Activated T-cell treated with anti-CD3 and anti-CD28 coated beads for 48 hours (primary cell): ENCODE data around the gene TOP3A.
"Not testable (repeated sequence)": the region's sequence is repeated elsewhere in the genome, so short reads cannot be mapped to it uniquely, and the experiment has no call there.

Experiments
- DNase-seq: peaks from one replicate; pipeline ENCODE4 v3.0.0-alpha.2; 2020; ENCODE audit warnings: low read depth

The TOP3A gene

GRCh38 chr17:18323507-18324139, 8.8 kb upstream of the TOP3A start:
- no peak for DNase-seq

- DNase-seq: no peak
Measured at GRCh38 chr17:18323007-18323406, 8.2 kb upstream of the TOP3A start.

GRCh38 chr17:18322522-18322921, 7.7 kb upstream of the TOP3A start:
- no peak for DNase-seq

GRCh38 chr17:18321309-18321708, 6.5 kb upstream of the TOP3A start:
- no peak for DNase-seq

- no peak for DNase-seq
Measured at GRCh38 chr17:18320301-18320700, 5.5 kb upstream of the TOP3A start.

GRCh38 chr17:18319604-18320256, 4.9 kb upstream of the TOP3A start:
- no peak for DNase-seq

- no peak for DNase-seq
Measured at GRCh38 chr17:18318771-18319450, 4.1 kb upstream of the TOP3A start.

GRCh38 chr17:18318117-18318516, 3.3 kb upstream of the TOP3A start:
- DNase-seq: no peak

GRCh38 chr17:18315961-18316360, 1.2 kb upstream of the TOP3A start:
- DNase-seq: no peak

GRCh38 chr17:18315562-18315922, 748 bp upstream of the TOP3A start:
- no peak for DNase-seq

- no peak for DNase-seq
Measured at GRCh38 chr17:18314059-18314730, 599 bp downstream of the TOP3A start.

GRCh38 chr17:18309202-18309601, 5.6 kb downstream of the TOP3A start:
- DNase-seq: no peak

- DNase-seq: not testable (repeated sequence)
Measured at GRCh38 chr17:18303206-18303605, 11.6 kb downstream of the TOP3A start.

GRCh38 chr17:18300725-18301480, 13.9 kb downstream of the TOP3A start:
- DNase-seq: no peak

- DNase-seq: not testable (repeated sequence)
Measured at GRCh38 chr17:18298061-18298460, 16.7 kb downstream of the TOP3A start.

- no peak for DNase-seq
Measured at GRCh38 chr17:18291718-18292540, 22.9 kb downstream of the TOP3A start.

- DNase-seq: no peak
Measured at GRCh38 chr17:18285296-18285695, 29.5 kb downstream of the TOP3A start.

GRCh38 chr17:18281788-18282187, 33.0 kb downstream of the TOP3A start:
- no peak for DNase-seq

GRCh38 chr17:18280766-18281371, 33.9 kb downstream of the TOP3A start:
- no peak for DNase-seq

- DNase-seq: no peak
Measured at GRCh38 chr17:18280249-18280648, 34.5 kb downstream of the TOP3A start.

- no peak for DNase-seq
Measured at GRCh38 chr17:18278867-18279266, 35.9 kb downstream of the TOP3A start.
